Adrenal gland (tissue), 12 donors: ENCODE data around the gene ZBTB26. TPM values are rescaled to one million over a fixed set of nuclear protein-coding genes. Genes with fewer than 3 reads are reported as not detected.

Experiments
- polyA plus RNA-seq, 3 donors: library from polyadenylated mRNA; stranded (reverse); fragments of 200-250 nt in 2 of 3; fragments of 350-450 nt in 1 of 3; fragmentation: Illumina TruSeq in 1 of 3; extraction: RNeasy Lipid Tissue Mini Kit (QIAGEN cat#74804) in 1 of 3; gene quantifications; one replicate each; pipeline ENCODE4 v1.2.3, GENCODE V29; 2013 to 2014
- small RNA-seq, 2 donors: library from RNA; depleted of rRNA; stranded (forward); fragments of <200 nt; gene quantifications; one replicate each; pipeline ENCODE3, GENCODE V24; 2016
- total RNA-seq, 9 donors: library from RNA; depleted of rRNA in 4 of 9; stranded (reverse); fragments of >200 nt in 4 of 9; fragments of 120-200 nt in 1 of 9; fragmentation: NEBNext Ultra II Directional in 1 of 9; extraction: Animal tissue kit (Norgen Biotek cat#: 25700) in 1 of 9; gene quantifications; one replicate each; pipeline versions ENCODE4 v1.1.0 to v1.2.4, GENCODE V29; 2013 to 2023
- donor health status: healthy with polysubstance abuse.
- donor health status: Bipolar disorder and iron deficiency.
- donor health status: DM: yes; HTN: yes; CAD: no.
- donor health status: DM: no; HTN: no; CAD: no.
- donor health status: DM: no; HTN: no; CAD: no.
- donor health status: DM: yes; HTN: yes; CAD: no.

Gene ZBTB26
- total and polyA plus RNA-seq, 12 donors = 1.6 to 7.4 (median 4.4) TPM

Small RNA genes within 50 kb of the gene (small RNA-seq; reads per million reads assigned to genes)
- gene RNY1P15 (0 reads per million in 2 donors), gene SNORD90 (3,617 to 3,972 reads per million in 2 donors)

Other genes starting within 250 kb of the ZBTB26 start
- gene OR1L4, start 207.5 kb downstream of the ZBTB26 start, total RNA-seq = not detected
- not detected for gene OR1L4, start 207.5 kb downstream of the ZBTB26 start, polyA plus RNA-seq
- not detected for gene OR1L6, start 189.2 kb downstream of the ZBTB26 start, total RNA-seq
- gene OR1L6, start 189.2 kb downstream of the ZBTB26 start, polyA plus RNA-seq = not detected
- not detected for gene OR5C1, start 142.6 kb downstream of the ZBTB26 start, total RNA-seq
- not detected for gene OR5C1, start 142.6 kb downstream of the ZBTB26 start, polyA plus RNA-seq
- not detected for gene OR1K1, start 131.4 kb downstream of the ZBTB26 start, total RNA-seq
- gene OR1K1, start 131.4 kb downstream of the ZBTB26 start, polyA plus RNA-seq = not detected
- 10 to 100 TPM; 10.5 to 19.1 (median 15.7) TPM for gene PDCL, start 102.9 kb downstream of the ZBTB26 start, total RNA-seq
- 10 to 100 TPM in 1 of 3 donors, 1 to 10 TPM in 2; 6.3 to 10.8 (median 6.4) TPM for gene PDCL, start 102.9 kb downstream of the ZBTB26 start, polyA plus RNA-seq
- 10 to 100 TPM; 22.6 to 42.2 (median 33.0) TPM for gene RC3H2, start 26.2 kb downstream of the ZBTB26 start, total RNA-seq
- gene RC3H2, start 26.2 kb downstream of the ZBTB26 start, polyA plus RNA-seq = 10 to 100 TPM in 1 of 3 donors, 1 to 10 TPM in 2; 8.0 to 16.3 (median 9.3) TPM
- 10 to 100 TPM in 3 of 9 donors, 1 to 10 TPM in 6; 5.2 to 11.6 (median 8.0) TPM for gene ZBTB6, start 18.2 kb downstream of the ZBTB26 start, total RNA-seq
- 10 to 100 TPM in 1 of 3 donors, 1 to 10 TPM in 2; 1.8 to 10.9 (median 2.0) TPM for gene ZBTB6, start 18.2 kb downstream of the ZBTB26 start, polyA plus RNA-seq
- 10 to 100 TPM; 17.1 to 62.3 (median 36.3) TPM for gene RABGAP1, start 9.5 kb upstream of the ZBTB26 start, total RNA-seq
- gene RABGAP1, start 9.5 kb upstream of the ZBTB26 start, polyA plus RNA-seq = 10 to 100 TPM in 2 of 3 donors, 1 to 10 TPM in 1; 8.5 to 29.5 (median 11.9) TPM
- 1 to 10 TPM in 3 of 9 donors, under 1 TPM in 4, not detected in 2; 0.14 to 1.7 (median 0.95) TPM for gene GPR21, start 102.2 kb upstream of the ZBTB26 start, total RNA-seq
- gene GPR21, start 102.2 kb upstream of the ZBTB26 start, polyA plus RNA-seq = under 1 TPM in 2 of 3 donors, not detected in 1; 0.22 to 0.32 TPM